D721Med (cell line): ENCODE data around the gene IL12RB2.

Experiments
- DNase-seq: peaks from one replicate; pipeline ENCODE4 v3.0.0; 2011; ENCODE audit warnings: low spot score; ENCODE audit not compliant: insufficient read length
- FAIRE-seq: peaks from 2 replicates; lab custom pipeline; 2011; peaks lifted over from hg19 to GRCh38; lab: Jason Lieb, UNC
- CTCF ChIP-seq: IDR thresholded peaks from 2 replicates; pipeline ENCODE4 v1.5.1; 2012; ENCODE audit warnings: mild to moderate bottlenecking, control low read depth; ENCODE audit not compliant: insufficient read depth; ENCODE audit errors: missing control alignments

IL12RB2 gene

DNA sequence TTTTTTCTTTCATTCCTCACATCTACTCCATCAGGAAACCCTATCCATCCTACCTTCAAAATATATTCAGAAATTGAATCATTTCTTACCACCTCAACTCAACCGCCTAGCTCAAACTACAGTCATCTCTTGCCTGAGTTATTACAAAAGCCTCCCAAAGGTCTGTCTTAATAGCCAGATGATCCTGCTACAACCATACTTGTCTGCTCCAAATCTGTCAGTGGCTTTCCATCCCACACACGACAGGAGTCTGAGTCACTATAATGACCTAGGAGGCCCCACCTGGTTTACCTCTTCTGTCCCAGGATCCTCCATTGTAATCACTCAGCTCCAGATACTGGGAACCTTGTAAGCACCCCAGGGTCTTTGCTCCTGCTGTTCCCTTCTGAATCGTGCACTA, 37.1 kb upstream of the IL12RB2 start:
- FAIRE-seq (no peak), DNase-seq (no peak)
- no peak for TF ChIP-seq CTCF

DNA sequence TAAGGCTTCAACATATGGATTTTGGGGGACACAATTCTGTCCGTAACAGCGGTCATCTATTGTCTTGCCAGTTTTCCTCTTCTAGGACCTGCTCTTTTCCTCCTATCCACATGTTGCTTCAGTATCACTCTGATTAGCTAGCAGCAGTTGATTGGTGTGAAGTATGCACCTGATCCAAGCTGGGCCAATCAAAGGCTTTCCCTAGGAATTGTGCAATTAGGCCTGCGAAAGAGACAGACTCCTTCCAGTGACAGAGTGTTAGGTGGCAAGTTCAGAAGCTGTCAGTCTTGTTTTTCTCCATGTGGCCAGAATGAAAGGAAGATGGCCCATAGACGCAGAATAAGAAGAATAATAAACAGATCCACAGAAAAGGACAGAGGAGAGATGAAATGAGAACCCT, 34.1 kb upstream of the IL12RB2 start:
- FAIRE-seq, result no peak
- TF ChIP-seq CTCF, result no peak

GRCh38 chr1:67274623-67275325, 32.9 kb upstream of the IL12RB2 start:
- no peak for FAIRE-seq
- DNase-seq, result no peak
- TF ChIP-seq CTCF, result no peak

More for the DNA sequence above, 34.1 kb upstream of the IL12RB2 start:
- no peak for DNase-seq

- DNase-seq (no peak), FAIRE-seq (no peak)
- no peak for TF ChIP-seq CTCF
Observed at GRCh38 chr1:67280696-67281095, 27.0 kb upstream of the IL12RB2 start.

GRCh38 chr1:67281244-67281643, 26.4 kb upstream of the IL12RB2 start:
- FAIRE-seq (no peak), DNase-seq (no peak)
- TF ChIP-seq CTCF, result no peak

GRCh38 chr1:67285780-67286488, 21.7 kb upstream of the IL12RB2 start:
- TF ChIP-seq CTCF, result no peak
- FAIRE-seq, result no peak
- DNase-seq, result no peak

- no peak for FAIRE-seq
- TF ChIP-seq CTCF, result no peak
- DNase-seq, result no peak
Observed at GRCh38 chr1:67290236-67290635, 17.4 kb upstream of the IL12RB2 start.
